ENCODE measurements around the gene SLC35E1.

DNA sequence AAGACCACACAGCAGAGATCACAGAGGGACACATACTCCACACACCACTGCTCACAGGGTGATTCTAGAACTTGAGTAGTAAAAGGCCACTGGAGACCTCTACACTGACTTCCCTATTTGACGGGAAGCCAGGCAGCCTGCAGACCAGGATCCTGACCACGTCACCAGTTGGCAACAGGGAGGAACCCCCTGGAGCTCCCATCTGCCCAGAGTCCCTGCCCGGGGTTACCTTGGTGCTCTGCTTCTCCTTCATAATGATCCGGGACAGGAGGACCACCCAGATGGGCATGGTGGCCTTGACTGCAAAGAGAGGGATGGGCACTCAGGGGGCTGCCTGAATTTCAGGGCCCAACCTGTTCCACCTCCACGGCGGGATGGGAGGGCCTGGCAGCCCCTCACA is 932 bp downstream of the SLC35E1 start:
- TF ChIP-seq, protein P1, sequence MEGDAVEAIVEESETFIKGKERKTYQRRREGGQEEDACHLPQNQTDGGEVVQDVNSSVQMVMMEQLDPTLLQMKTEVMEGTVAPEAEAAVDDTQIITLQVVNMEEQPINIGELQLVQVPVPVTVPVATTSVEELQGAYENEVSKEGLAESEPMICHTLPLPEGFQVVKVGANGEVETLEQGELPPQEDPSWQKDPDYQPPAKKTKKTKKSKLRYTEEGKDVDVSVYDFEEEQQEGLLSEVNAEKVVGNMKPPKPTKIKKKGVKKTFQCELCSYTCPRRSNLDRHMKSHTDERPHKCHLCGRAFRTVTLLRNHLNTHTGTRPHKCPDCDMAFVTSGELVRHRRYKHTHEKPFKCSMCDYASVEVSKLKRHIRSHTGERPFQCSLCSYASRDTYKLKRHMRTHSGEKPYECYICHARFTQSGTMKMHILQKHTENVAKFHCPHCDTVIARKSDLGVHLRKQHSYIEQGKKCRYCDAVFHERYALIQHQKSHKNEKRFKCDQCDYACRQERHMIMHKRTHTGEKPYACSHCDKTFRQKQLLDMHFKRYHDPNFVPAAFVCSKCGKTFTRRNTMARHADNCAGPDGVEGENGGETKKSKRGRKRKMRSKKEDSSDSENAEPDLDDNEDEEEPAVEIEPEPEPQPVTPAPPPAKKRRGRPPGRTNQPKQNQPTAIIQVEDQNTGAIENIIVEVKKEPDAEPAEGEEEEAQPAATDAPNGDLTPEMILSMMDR (IDR thresholded peaks at IDR 0.05) = no peak
- TF ChIP-seq POLR2AphosphoS5 (IDR thresholded peaks at IDR 0.05) = no peak
